GM23248 (cell line): ENCODE data around the gene UBR3.

ENCODE experiments used
- EZH2 ChIP-seq: fragments of 200-600 bp; sonication (generic); IDR thresholded peaks from 2 replicates; pipeline ENCODE4 v1.6.1; 2018; ENCODE audit warnings: antibody characterized with exemption, mild to moderate bottlenecking; ENCODE audit not compliant: insufficient read depth, poor library complexity, severe bottlenecking
- EZH2phosphoT487 ChIP-seq: fragments of 200-600 bp; sonication (generic); IDR thresholded peaks from 2 replicates; pipeline ENCODE4 v1.6.1; 2018; ENCODE audit warnings: antibody characterized with exemption, moderate library complexity, mild to moderate bottlenecking, low read depth; ENCODE audit not compliant: insufficient read depth

DNA sequence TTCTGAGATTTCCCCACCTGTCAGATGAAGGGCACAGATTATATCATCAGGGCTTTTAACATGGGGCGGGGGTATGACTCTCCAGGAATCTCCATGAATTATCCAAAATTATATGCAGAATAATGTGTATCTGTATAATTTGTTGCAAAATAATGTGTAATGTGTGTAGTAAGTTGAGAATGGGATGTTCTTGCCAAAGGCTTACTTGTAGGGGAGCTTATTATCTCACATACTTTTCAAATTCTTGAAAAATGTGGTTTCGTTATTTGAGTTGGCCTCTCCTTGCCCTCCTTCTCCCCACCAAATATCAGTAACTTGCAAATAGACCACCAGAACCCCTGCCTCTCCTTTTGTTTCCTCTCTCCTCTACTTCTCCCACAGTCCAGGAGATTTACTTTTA lies 35.6 kb downstream of the UBR3 start:
- no peak for TF ChIP-seq EZH2phosphoT487
- no peak for TF ChIP-seq EZH2
